ENCODE results near the gene SLC39A7.

SLC39A7 gene

GRCh38 chr6:33190504-33191107 lies 10.1 kb upstream of the SLC39A7 start:
- H3K4me3 ChIP-seq (replicated peaks; ENCODE audit: insufficient read depth, low read length), result no peak overlapping the region
- TF ChIP-seq REST (IDR thresholded peaks at IDR 0.05; ENCODE audit: insufficient replicate concordance, low read depth), result no peak
- no peak for TF ChIP-seq GABPA (IDR thresholded peaks at IDR 0.05; ENCODE audit: low read depth)
- TF ChIP-seq CTCF (IDR thresholded peaks at IDR 0.05; ENCODE audit: insufficient read depth, low read length), result no peak
- TF ChIP-seq SPI1 (IDR thresholded peaks at IDR 0.05; ENCODE audit: borderline replicate concordance, low read depth), result no peak
- no peak for TF ChIP-seq POLR2AphosphoS5 (IDR thresholded peaks at IDR 0.05; ENCODE audit: low read depth)
- no peak for DNase-seq (ENCODE audit: low read depth in 1 of 2, low spot score in 1 of 2)
- peaks cover 19% of the 10 kb centered on the region for H3K27me3 ChIP-seq (ENCODE audit: insufficient read depth, poor library complexity, severe bottlenecking)
- H3K27ac ChIP-seq (replicated peaks), result no peak overlapping the region

GRCh38 chr6:33191383-33192104 lies 9.1 kb upstream of the SLC39A7 start:
- TF ChIP-seq REST (IDR thresholded peaks at IDR 0.05; ENCODE audit: insufficient replicate concordance, low read depth) (no peak), POLR2AphosphoS5 (IDR thresholded peaks at IDR 0.05; ENCODE audit: low read depth) (no peak), SPI1 (IDR thresholded peaks at IDR 0.05; ENCODE audit: borderline replicate concordance, low read depth) (no peak), GABPA (IDR thresholded peaks at IDR 0.05; ENCODE audit: low read depth) (no peak), CTCF (IDR thresholded peaks at IDR 0.05; ENCODE audit: insufficient read depth, low read length) (no peak)
- Histone ChIP-seq H3K4me3 (replicated peaks; ENCODE audit: insufficient read depth, low read length) (no peak overlapping the region), H3K27me3 (ENCODE audit: insufficient read depth, poor library complexity, severe bottlenecking) (peaks cover 19% of the 10 kb centered on the region), H3K27ac (replicated peaks) (no peak overlapping the region)
- no peak for DNase-seq (ENCODE audit: low read depth in 1 of 2, low spot score in 1 of 2)

- TF ChIP-seq SPI1 (IDR thresholded peaks at IDR 0.05; ENCODE audit: borderline replicate concordance, low read depth), result no peak
- TF ChIP-seq POLR2AphosphoS5 (IDR thresholded peaks at IDR 0.05; ENCODE audit: low read depth), result no peak
- no peak for TF ChIP-seq CTCF (IDR thresholded peaks at IDR 0.05; ENCODE audit: insufficient read depth, low read length)
- no peak for TF ChIP-seq GABPA (IDR thresholded peaks at IDR 0.05; ENCODE audit: low read depth)
- TF ChIP-seq REST (IDR thresholded peaks at IDR 0.05; ENCODE audit: insufficient replicate concordance, low read depth), result no peak
- no peak for DNase-seq (ENCODE audit: low read depth in 1 of 2, low spot score in 1 of 2)
- peaks cover 19% of the 10 kb centered on the region for H3K27me3 ChIP-seq (ENCODE audit: insufficient read depth, poor library complexity, severe bottlenecking)
- H3K27ac ChIP-seq (replicated peaks), result no peak within 1 kb of the TSS
- H3K4me3 ChIP-seq (replicated peaks; ENCODE audit: insufficient read depth, low read length), result no peak within 1 kb of the TSS
Observed at GRCh38 chr6:33192105-33192646, 8.5 kb upstream of the SLC39A7 start, which contains the start of gene COL11A2. TSS of gene COL11A2 (minus strand) at chr6:33192467. CDS start at chr6:33192240, 227 bp downstream.

Data from HL-60 (cell line).